Smooth muscle cell (in vitro differentiated cells): ENCODE results near the gene TMEM165. TPM values are rescaled to one million over a fixed set of nuclear protein-coding genes. Genes with fewer than 3 reads are reported as not detected.

Experiments used
- DNase-seq: peaks from one replicate; lab custom pipeline; 2025; ENCODE audit not compliant: unreplicated experiment; lab: John Stamatoyannopoulos, UW
- H2AFZ ChIP-seq: fragments of 200-600 bp; sonication (generic); 2 replicates; pipeline ENCODE4 v1.6.0; 2016; ENCODE audit warnings: antibody characterized with exemption, low read depth, mild to moderate bottlenecking
- H3F3A ChIP-seq: fragments of 200-600 bp; sonication (generic); 2 replicates; pipeline ENCODE4 v1.6.0; 2017; ENCODE audit warnings: antibody characterized with exemption, low read depth
- H3K27ac ChIP-seq: fragments of 200-600 bp; sonication (generic); 2 replicates; pipeline ENCODE4 v1.5.1; 2016; ENCODE audit warnings: low read depth, mild to moderate bottlenecking
- H3K27me3 ChIP-seq: fragments of 200-600 bp; sonication (generic); 2 replicates; pipeline ENCODE4 v1.6.1; 2016; ENCODE audit warnings: low read depth, mild to moderate bottlenecking
- H3K36me3 ChIP-seq: fragments of 200-600 bp; sonication (generic); 2 replicates; pipeline ENCODE4 v1.5.1; 2016; ENCODE audit warnings: low read depth
- H3K4me1 ChIP-seq: fragments of 200-600 bp; sonication (generic); 2 replicates; pipeline ENCODE4 v1.5.1; 2016; ENCODE audit warnings: low read depth
- H3K4me2 ChIP-seq: fragments of 200-600 bp; sonication (generic); 2 replicates; pipeline ENCODE4 v1.6.0; 2016; ENCODE audit warnings: mild to moderate bottlenecking
- H3K4me3 ChIP-seq: fragments of 200-600 bp; sonication (generic); 2 replicates; pipeline ENCODE4 v1.5.1; 2016; ENCODE audit warnings: mild to moderate bottlenecking
- H3K79me2 ChIP-seq: fragments of 200-600 bp; sonication (generic); 2 replicates; pipeline ENCODE4 v1.6.0; 2016; ENCODE audit warnings: low read depth, mild to moderate bottlenecking
- H3K9ac ChIP-seq: fragments of 200-600 bp; sonication (generic); 2 replicates; pipeline ENCODE4 v1.6.0; 2016; ENCODE audit warnings: low read depth
- H3K9me3 ChIP-seq: fragments of 200-600 bp; sonication (generic); replicated peaks from 2 replicates; pipeline ENCODE4 v1.5.1; 2016; ENCODE audit warnings: low read depth
- H4K20me1 ChIP-seq: fragments of 200-600 bp; sonication (generic); 2 replicates; pipeline ENCODE4 v1.6.0; 2016; ENCODE audit warnings: low read depth
- WGBS: methylation state at CpG from one replicate; pipeline ENCODE4 v1.1.7; 2016; ENCODE audit warnings: low lambda C conversion rate; 5-methylcytosine and 5-hydroxymethylcytosine counted together
- polyA plus RNA-seq: library from polyadenylated mRNA; unstranded; fragments of >200 nt; fragmentation: Nextera tagmentation; extraction: Ambion mirVana; gene quantifications from 2 replicates; pipeline ENCODE4 v1.2.1, GENCODE V29; 2016
- total RNA-seq: library from RNA; depleted of rRNA; stranded (reverse); fragments of >200 nt; gene quantifications from 2 replicates; pipeline ENCODE4 v1.2.3, GENCODE V29; 2014
- TF ChIP-seq, protein P1 (sequence below): fragments of 200-600 bp; sonication (generic); IDR thresholded peaks from 2 replicates; pipeline ENCODE4 v1.5.1; 2017; ENCODE audit warnings: borderline replicate concordance, mild to moderate bottlenecking, antibody characterized with exemption; ENCODE audit not compliant: insufficient read depth, poor library complexity, severe bottlenecking

The TMEM165 gene
- total and polyA plus RNA-seq, 2 experiments from 2014 or later: 167 to 235 TPM

DNA sequence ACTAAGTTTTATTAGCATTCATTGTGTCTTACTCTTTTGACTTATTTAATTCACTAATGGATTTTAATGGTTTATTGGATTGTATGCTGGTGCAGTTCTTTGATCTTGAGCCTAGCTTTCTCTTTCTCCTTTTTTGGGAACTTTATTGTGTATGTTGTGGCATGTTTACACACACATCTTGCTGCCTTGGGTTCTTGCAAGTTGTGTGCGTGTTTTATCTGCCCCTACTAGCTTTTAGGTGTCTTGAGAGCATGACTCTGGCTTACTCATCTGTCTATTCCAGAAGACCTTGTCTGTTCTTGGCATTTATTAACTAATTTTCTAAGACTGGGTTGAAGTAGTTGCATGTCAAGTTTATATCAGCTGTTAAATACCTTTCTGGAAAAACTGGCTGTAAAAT is 2.7 kb downstream of the TMEM165 start:
- H4K20me1 ChIP-seq: peaks cover 69% of the 10 kb centered on the region
- peaks cover 27% of the 10 kb centered on the region for H3K4me1 ChIP-seq
- H3K79me2 ChIP-seq: peaks cover 74% of the 10 kb centered on the region
- no peaks in the 10 kb centered on the region for H3K9me3 ChIP-seq
- H3K27me3 ChIP-seq: no peaks in the 10 kb centered on the region
- TF ChIP-seq, protein P1, sequence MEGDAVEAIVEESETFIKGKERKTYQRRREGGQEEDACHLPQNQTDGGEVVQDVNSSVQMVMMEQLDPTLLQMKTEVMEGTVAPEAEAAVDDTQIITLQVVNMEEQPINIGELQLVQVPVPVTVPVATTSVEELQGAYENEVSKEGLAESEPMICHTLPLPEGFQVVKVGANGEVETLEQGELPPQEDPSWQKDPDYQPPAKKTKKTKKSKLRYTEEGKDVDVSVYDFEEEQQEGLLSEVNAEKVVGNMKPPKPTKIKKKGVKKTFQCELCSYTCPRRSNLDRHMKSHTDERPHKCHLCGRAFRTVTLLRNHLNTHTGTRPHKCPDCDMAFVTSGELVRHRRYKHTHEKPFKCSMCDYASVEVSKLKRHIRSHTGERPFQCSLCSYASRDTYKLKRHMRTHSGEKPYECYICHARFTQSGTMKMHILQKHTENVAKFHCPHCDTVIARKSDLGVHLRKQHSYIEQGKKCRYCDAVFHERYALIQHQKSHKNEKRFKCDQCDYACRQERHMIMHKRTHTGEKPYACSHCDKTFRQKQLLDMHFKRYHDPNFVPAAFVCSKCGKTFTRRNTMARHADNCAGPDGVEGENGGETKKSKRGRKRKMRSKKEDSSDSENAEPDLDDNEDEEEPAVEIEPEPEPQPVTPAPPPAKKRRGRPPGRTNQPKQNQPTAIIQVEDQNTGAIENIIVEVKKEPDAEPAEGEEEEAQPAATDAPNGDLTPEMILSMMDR: no peak
- H3K4me3 ChIP-seq: peak overlapping the region; percentile 92
- no peak for DNase-seq
- WGBS: 8% methylated on average over 1 of the region's 1 CpG
- H3K27ac ChIP-seq: peak overlapping the region; percentile 96
- H3K36me3 ChIP-seq: peaks cover 4% of the 10 kb centered on the region
- peaks cover 27% of the 10 kb centered on the region for H3F3A ChIP-seq
- peak overlapping the region; percentile 97 for H3K4me2 ChIP-seq
- H3K9ac ChIP-seq: peak overlapping the region; percentile 94
- H2AFZ ChIP-seq: no peak overlapping the region

DNA sequence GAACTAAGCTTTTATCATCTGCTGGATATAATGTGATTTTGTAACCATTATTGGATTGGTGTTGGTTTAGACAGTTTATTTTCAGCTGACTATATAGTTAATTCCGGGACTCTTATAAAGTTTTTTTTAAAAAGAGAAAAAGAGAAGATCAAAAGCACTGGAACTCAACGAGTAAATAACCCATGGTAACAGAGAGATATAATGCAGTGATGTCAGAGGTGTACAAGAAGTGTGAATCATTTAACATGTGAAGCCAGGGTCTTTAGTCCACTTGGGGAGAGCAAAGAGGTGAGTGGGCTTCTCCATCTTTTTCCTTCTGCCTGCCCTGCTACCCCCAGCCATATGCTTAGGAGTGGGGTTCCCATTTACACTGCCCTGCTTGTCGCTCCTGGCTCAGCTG is 3.2 kb downstream of the TMEM165 start:
- no peak for DNase-seq
- TF ChIP-seq, protein P1: no peak
- H3K9ac ChIP-seq: peak overlapping the region; percentile 94
- H3K4me3 ChIP-seq: peak overlapping the region; percentile 92
- peaks cover 4% of the 10 kb centered on the region for H3K36me3 ChIP-seq
- peaks cover 27% of the 10 kb centered on the region for H3F3A ChIP-seq
- peaks cover 79% of the 10 kb centered on the region for H3K79me2 ChIP-seq
- H4K20me1 ChIP-seq: peaks cover 74% of the 10 kb centered on the region
- H3K9me3 ChIP-seq: no peaks in the 10 kb centered on the region
- WGBS: 42% methylated on average over 3 of the region's 3 CpGs
- peak overlapping the region; percentile 96 for H3K27ac ChIP-seq
- H3K27me3 ChIP-seq: no peaks in the 10 kb centered on the region
- no peak overlapping the region for H2AFZ ChIP-seq
- peak overlapping the region; percentile 97 for H3K4me2 ChIP-seq
- H3K4me1 ChIP-seq: peaks cover 27% of the 10 kb centered on the region

DNA sequence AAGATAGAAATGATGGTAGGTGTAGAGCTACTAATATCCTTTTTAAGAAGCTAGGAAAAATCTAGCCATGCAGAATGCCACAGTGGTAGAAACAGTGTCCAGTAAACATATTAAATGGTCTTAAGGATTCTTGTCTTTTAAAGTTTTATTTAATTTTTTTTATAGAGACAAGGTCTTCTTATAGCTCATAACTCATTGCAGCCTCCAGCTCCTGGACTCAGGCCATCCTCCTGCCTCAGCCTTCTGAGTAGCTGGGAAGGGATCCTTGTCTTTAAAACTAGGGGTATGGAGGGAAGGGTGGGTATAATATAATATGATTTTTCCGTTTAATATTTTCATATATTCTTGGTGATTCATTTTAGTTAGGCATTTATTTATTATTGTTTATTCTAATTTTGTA is 3.8 kb downstream of the TMEM165 start:
- Histone ChIP-seq H3K36me3 (peaks cover 5% of the 10 kb centered on the region), H3F3A (peaks cover 30% of the 10 kb centered on the region), H3K4me3 (peak overlapping the region; percentile 92), H3K9me3 (no peaks in the 10 kb centered on the region), H4K20me1 (peaks cover 80% of the 10 kb centered on the region), H3K4me1 (peaks cover 27% of the 10 kb centered on the region), H3K27me3 (no peaks in the 10 kb centered on the region), H3K27ac (peak overlapping the region; percentile 96), H2AFZ (no peak overlapping the region), H3K4me2 (peak overlapping the region; percentile 97), H3K79me2 (peaks cover 85% of the 10 kb centered on the region), H3K9ac (peak overlapping the region; percentile 94)
- 92% methylated on average over 1 of the region's 1 CpG for WGBS
- TF ChIP-seq, protein P1: no peak
- DNase-seq: no peak

DNA sequence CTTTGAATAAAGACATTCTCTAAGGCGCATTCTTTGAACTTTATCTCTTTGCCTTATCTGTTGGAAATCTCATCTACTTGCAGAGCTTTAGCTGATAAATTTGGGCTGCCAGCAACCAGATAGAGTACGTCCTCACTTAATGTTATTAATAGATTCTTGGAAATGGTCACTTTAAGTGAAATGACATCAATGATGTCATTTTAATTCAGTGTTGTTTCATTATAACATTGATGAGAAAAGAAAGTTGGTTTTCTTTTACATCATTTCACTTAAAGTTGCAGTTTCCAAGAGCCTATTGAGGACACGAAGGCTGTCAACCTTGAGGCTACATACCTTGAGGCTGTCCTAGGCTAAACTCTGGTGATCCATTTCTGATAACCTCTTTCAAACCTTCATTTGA is 9.3 kb downstream of the TMEM165 start:
- Histone ChIP-seq H3K4me2 (no peak overlapping the region), H3K27me3 (no peaks in the 10 kb centered on the region), H3K9me3 (no peaks in the 10 kb centered on the region), H3K4me1 (peaks cover 11% of the 10 kb centered on the region), H3K27ac (peak overlapping the region; percentile 48), H3K79me2 (peaks cover 97% of the 10 kb centered on the region), H3K9ac (no peak overlapping the region), H3K36me3 (peaks cover 10% of the 10 kb centered on the region), H3F3A (peaks cover 17% of the 10 kb centered on the region), H4K20me1 (peaks cover 96% of the 10 kb centered on the region), H3K4me3 (no peak overlapping the region), H2AFZ (no peak overlapping the region)
- no peak for DNase-seq
- WGBS: 97% methylated on average over 3 of the region's 3 CpGs
- TF ChIP-seq, protein P1: no peak
